ENCODE data around the gene TMEM50B. TPM values are rescaled to one million over a fixed set of nuclear protein-coding genes. Genes with fewer than 3 reads are reported as not detected.

TMEM50B gene
- total RNA-seq, 1 donor from 2014 or later = 42.5 TPM

GRCh38 chr21:33461538-33462250 lies 18.1 kb downstream of the TMEM50B start:
- intact Hi-C loops (cut with DNase I) = no loop called here
- no peaks in the 10 kb centered on the region for H3K4me1 ChIP-seq
- H3K36me3 ChIP-seq = peaks cover 0 to 31% of the 10 kb centered on the region in 2 donors

GRCh38 chr21:33458861-33459260 lies 20.9 kb downstream of the TMEM50B start:
- Histone ChIP-seq H3K4me3 (no peak overlapping the region), H3K27me3 (no peaks in the 10 kb centered on the region), H3K9me3 (no peaks in the 10 kb centered on the region), H3K36me3 (peaks cover 0 to 48% of the 10 kb centered on the region in 2 donors), H3K4me1 (no peaks in the 10 kb centered on the region), H3K27ac (no peak overlapping the region)
- intact Hi-C loops (cut with DNase I) = no loop called here
- TF ChIP-seq POLR2AphosphoS5 (IDR thresholded peaks at IDR 0.05; ENCODE audit: insufficient read depth in 1 of 2, low read depth in 1 of 2) (no peak), POLR2A (IDR thresholded peaks at IDR 0.05) (no peak)
- TF ChIP-seq, protein P1, sequence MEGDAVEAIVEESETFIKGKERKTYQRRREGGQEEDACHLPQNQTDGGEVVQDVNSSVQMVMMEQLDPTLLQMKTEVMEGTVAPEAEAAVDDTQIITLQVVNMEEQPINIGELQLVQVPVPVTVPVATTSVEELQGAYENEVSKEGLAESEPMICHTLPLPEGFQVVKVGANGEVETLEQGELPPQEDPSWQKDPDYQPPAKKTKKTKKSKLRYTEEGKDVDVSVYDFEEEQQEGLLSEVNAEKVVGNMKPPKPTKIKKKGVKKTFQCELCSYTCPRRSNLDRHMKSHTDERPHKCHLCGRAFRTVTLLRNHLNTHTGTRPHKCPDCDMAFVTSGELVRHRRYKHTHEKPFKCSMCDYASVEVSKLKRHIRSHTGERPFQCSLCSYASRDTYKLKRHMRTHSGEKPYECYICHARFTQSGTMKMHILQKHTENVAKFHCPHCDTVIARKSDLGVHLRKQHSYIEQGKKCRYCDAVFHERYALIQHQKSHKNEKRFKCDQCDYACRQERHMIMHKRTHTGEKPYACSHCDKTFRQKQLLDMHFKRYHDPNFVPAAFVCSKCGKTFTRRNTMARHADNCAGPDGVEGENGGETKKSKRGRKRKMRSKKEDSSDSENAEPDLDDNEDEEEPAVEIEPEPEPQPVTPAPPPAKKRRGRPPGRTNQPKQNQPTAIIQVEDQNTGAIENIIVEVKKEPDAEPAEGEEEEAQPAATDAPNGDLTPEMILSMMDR (IDR thresholded peaks at IDR 0.05) = no peak
- DNase-seq (ENCODE audit: extremely low spot score in 2 of 2) = no peak

More at GRCh38 chr21:33461538-33462250, 18.1 kb downstream of the TMEM50B start:
- TF ChIP-seq POLR2A (IDR thresholded peaks at IDR 0.05) (no peak), POLR2AphosphoS5 (IDR thresholded peaks at IDR 0.05; ENCODE audit: insufficient read depth in 1 of 2, low read depth in 1 of 2) (no peak)
- TF ChIP-seq, protein P1 (IDR thresholded peaks at IDR 0.05) = no peak
- Histone ChIP-seq H3K4me3 (no peak overlapping the region), H3K27me3 (no peaks in the 10 kb centered on the region), H3K27ac (no peak overlapping the region), H3K9me3 (no peaks in the 10 kb centered on the region)
- no peak for DNase-seq (ENCODE audit: extremely low spot score in 2 of 2)

DNA sequence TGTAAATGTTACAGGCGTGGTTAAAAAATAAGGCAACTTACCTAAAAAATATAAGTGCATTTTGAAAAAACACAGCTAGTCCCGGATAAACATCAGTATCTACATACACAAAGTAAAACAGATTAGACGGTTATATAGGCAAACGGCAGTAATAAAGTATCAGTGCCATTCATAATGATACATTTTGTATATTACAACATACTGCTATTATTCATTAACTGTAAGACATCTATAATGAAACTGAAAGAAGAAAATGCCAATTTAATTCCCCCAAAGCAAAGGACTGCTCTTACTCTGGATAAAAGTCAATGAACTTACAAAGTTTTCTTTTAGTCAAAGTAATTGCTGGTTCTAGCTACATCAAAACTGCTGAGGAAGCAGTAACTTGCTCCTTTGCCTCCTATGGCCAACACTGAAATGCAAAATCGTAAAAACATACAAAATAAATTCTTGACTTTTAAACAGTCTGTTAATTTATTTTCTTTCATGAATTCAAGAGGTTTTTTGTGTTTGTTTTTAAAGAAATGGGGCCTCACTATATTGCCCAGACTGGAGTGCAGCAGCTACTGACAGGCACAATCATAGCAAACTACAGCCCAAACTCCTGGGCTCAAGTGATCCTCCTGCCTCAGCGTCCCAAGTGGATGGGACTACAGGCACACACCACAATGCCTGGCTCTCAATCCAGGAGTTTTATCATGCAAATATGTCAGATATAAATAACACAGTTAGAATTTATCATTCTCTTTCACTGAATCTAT lies 23.9 kb downstream of the TMEM50B start:
- H3K4me3 ChIP-seq = no peak overlapping the region
- intact Hi-C loops (cut with DNase I) = no loop called here
- no peaks in the 10 kb centered on the region for H3K27me3 ChIP-seq
- H3K36me3 ChIP-seq = peaks cover 0 to 33% of the 10 kb centered on the region in 2 donors
- H3K9me3 ChIP-seq = no peaks in the 10 kb centered on the region
- TF ChIP-seq POLR2A (IDR thresholded peaks at IDR 0.05) (no peak), POLR2AphosphoS5 (IDR thresholded peaks at IDR 0.05; ENCODE audit: insufficient read depth in 1 of 2, low read depth in 1 of 2) (no peak)
- TF ChIP-seq, protein P1 (IDR thresholded peaks at IDR 0.05) = no peak
- H3K27ac ChIP-seq = no peak overlapping the region
- H3K4me1 ChIP-seq = no peaks in the 10 kb centered on the region
- DNase-seq (ENCODE audit: extremely low spot score in 2 of 2) = no peak

DNA sequence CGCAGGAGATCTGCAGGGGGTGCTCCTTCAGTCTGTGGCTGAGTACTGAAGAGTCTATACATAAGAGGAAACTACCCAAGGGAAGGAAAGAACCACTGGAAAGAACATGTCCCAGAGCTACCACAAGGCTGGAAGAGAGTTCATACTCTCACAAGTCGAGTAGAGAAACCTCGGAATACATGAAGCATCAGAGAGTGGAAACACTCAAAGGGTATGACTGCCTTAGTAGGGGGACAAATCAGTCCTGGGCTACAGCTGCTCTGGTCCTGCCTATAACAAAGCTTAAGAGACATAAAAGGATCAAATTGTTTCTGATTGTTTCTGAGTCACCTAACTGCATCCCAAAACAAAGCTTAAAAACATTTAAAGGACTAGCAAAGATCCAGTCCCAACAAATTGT lies 27.4 kb downstream of the TMEM50B start:
- TF ChIP-seq, protein P1 (IDR thresholded peaks at IDR 0.05) = no peak
- TF ChIP-seq POLR2AphosphoS5 (IDR thresholded peaks at IDR 0.05; ENCODE audit: insufficient read depth in 1 of 2, low read depth in 1 of 2) = no peak
- TF ChIP-seq POLR2A (IDR thresholded peaks at IDR 0.05) = no peak
- H3K27ac ChIP-seq = no peak overlapping the region
- DNase-seq (ENCODE audit: extremely low spot score in 2 of 2) = no peak
- H3K9me3 ChIP-seq = no peaks in the 10 kb centered on the region
- H3K36me3 ChIP-seq = peaks cover 0 to 21% of the 10 kb centered on the region in 2 donors
- no peaks in the 10 kb centered on the region for H3K27me3 ChIP-seq
- intact Hi-C loops (cut with DNase I) = no loop called here
- H3K4me1 ChIP-seq = no peaks in the 10 kb centered on the region
- no peak overlapping the region for H3K4me3 ChIP-seq

All from vagina (tissue), 2 donors.